ENCODE data around the gene NPTN. TPM values are rescaled to one million over a fixed set of nuclear protein-coding genes. Genes with fewer than 3 reads are reported as not detected.
A peak's percentile ranks its signal among the peaks of the same experiment; 100 is the strongest.

The NPTN gene
- total and polyA plus RNA-seq, 9 of the 15 experiments (the other 6 are each of a cell fraction or from before 2014, with no cell fraction given) = 9.6 to 48.5 (median 21.7) TPM

DNA sequence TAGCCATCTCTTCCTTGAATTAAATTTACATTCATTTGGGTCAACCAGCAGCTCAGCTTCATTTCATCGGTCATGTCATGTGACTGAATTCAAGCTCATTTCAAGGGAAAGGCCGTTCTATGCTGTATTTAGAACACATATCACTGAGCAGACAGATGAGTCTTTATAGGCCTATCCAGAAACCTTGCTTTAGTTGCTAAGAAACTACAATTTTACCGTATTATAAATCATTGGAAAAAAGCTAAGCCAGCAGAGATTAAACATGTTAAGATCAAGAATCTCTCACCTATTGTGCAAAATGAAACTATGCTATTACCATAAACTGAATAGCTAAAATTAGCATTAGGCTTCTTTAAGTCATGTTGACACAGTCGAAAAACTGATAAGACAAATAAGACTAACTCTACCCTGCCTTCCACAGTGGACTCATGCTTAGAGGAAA is 2.2 kb downstream of the NPTN start:
- peak overlapping the region; percentile 11; the same call in 1 of the 2 replicates for H3K4me3 ChIP-seq
- H3K27me3 ChIP-seq (ENCODE audit: control insufficient read depth in 2 of 2, insufficient read depth in 2 of 2, low read length in 2 of 2) = no peaks in the 10 kb centered on the region
- TF ChIP-seq, protein P1, sequence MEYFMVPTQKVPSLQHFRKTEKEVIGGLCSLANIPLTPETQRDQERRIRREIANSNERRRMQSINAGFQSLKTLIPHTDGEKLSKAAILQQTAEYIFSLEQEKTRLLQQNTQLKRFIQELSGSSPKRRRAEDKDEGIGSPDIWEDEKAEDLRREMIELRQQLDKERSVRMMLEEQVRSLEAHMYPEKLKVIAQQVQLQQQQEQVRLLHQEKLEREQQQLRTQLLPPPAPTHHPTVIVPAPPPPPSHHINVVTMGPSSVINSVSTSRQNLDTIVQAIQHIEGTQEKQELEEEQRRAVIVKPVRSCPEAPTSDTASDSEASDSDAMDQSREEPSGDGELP (CRISPR knock-in tag; IDR thresholded peaks at IDR 0.05; ENCODE audit: borderline replicate concordance) = no peak
- no peak for TF ChIP-seq PML (IDR thresholded peaks at IDR 0.05; ENCODE audit: low read length)
- TF ChIP-seq KAT8 (IDR thresholded peaks at IDR 0.05; ENCODE audit: low read depth) = no peak
- TF ChIP-seq, protein P2, sequence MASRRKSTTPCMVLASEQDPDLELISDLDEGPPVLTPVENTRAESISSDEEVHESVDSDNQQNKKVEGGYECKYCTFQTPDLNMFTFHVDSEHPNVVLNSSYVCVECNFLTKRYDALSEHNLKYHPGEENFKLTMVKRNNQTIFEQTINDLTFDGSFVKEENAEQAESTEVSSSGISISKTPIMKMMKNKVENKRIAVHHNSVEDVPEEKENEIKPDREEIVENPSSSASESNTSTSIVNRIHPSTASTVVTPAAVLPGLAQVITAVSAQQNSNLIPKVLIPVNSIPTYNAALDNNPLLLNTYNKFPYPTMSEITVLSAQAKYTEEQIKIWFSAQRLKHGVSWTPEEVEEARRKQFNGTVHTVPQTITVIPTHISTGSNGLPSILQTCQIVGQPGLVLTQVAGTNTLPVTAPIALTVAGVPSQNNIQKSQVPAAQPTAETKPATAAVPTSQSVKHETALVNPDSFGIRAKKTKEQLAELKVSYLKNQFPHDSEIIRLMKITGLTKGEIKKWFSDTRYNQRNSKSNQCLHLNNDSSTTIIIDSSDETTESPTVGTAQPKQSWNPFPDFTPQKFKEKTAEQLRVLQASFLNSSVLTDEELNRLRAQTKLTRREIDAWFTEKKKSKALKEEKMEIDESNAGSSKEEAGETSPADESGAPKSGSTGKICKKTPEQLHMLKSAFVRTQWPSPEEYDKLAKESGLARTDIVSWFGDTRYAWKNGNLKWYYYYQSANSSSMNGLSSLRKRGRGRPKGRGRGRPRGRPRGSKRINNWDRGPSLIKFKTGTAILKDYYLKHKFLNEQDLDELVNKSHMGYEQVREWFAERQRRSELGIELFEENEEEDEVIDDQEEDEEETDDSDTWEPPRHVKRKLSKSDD (conservative IDR thresholded peaks at IDR 0.05; ENCODE audit: low read length) = no peak
- TF ChIP-seq, protein P3, sequence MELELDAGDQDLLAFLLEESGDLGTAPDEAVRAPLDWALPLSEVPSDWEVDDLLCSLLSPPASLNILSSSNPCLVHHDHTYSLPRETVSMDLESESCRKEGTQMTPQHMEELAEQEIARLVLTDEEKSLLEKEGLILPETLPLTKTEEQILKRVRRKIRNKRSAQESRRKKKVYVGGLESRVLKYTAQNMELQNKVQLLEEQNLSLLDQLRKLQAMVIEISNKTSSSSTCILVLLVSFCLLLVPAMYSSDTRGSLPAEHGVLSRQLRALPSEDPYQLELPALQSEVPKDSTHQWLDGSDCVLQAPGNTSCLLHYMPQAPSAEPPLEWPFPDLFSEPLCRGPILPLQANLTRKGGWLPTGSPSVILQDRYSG (tag; conservative IDR thresholded peaks at IDR 0.05; ENCODE audit: low read depth) = no peak
- no peak for TF ChIP-seq ZNF77 (CRISPR knock-in tag; IDR thresholded peaks at IDR 0.05)
- no peak for TF ChIP-seq SMAD1 (IDR thresholded peaks at IDR 0.05; ENCODE audit: low read depth, low read length, partially characterized antibody)
- no peak for TF ChIP-seq MIER1 (IDR thresholded peaks at IDR 0.05; ENCODE audit: low read depth)
- no peak for TF ChIP-seq NEUROD1 (IDR thresholded peaks at IDR 0.05; ENCODE audit: borderline replicate concordance, low read depth, low read length, partially characterized antibody)
- TF ChIP-seq ELF4 (CRISPR knock-in tag; IDR thresholded peaks at IDR 0.05) = no peak
- no peak for TF ChIP-seq ZZZ3 (IDR thresholded peaks at IDR 0.05)
- TF ChIP-seq PURB (CRISPR knock-in tag; IDR thresholded peaks at IDR 0.05; ENCODE audit: low read depth) = no peak
- peak; percentile 52 to 95; a peak in 2 of 4 replicates for TF ChIP-seq FOXA3 (CRISPR knock-in tag; conservative IDR thresholded peaks at IDR 0.05 in 1 of 2, IDR thresholded peaks at IDR 0.05 in 1 of 2)
- TF ChIP-seq, protein P4, sequence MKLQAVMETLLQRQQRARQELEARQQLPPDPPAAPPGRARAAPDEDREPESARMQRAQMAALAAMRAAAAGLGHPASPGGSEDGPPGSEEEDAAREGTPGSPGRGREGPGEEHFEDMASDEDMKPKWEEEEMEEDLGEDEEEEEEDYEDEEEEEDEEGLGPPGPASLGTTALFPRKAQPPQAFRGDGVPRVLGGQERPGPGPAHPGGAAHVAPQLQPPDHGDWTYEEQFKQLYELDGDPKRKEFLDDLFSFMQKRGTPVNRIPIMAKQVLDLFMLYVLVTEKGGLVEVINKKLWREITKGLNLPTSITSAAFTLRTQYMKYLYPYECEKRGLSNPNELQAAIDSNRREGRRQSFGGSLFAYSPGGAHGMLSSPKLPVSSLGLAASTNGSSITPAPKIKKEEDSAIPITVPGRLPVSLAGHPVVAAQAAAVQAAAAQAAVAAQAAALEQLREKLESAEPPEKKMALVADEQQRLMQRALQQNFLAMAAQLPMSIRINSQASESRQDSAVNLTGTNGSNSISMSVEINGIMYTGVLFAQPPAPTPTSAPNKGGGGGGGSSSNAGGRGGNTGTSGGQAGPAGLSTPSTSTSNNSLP (IDR thresholded peaks at IDR 0.05; ENCODE audit: borderline replicate concordance, low read depth, low read length) = no peak
- no peak for TF ChIP-seq HMG20B (CRISPR knock-in tag; IDR thresholded peaks at IDR 0.05)
- no peak for TF ChIP-seq CBX3 (IDR thresholded peaks at IDR 0.05; ENCODE audit: borderline replicate concordance in 1 of 2, low read length in 2 of 2)
- no peak for TF ChIP-seq ZNF134 (CRISPR knock-in tag; conservative IDR thresholded peaks at IDR 0.05)

More for the DNA sequence above, 2.2 kb downstream of the NPTN start:
- H3K4me2 ChIP-seq (ENCODE audit: insufficient read depth, low read length) = peak overlapping the region; percentile 89
- H3K9me1 ChIP-seq (ENCODE audit: control insufficient read depth, insufficient read depth, low read length) = no peaks in the 10 kb centered on the region
- H4K20me1 ChIP-seq (replicated peaks; ENCODE audit: control insufficient read depth, insufficient read depth, low read length) = peaks cover 8% of the 10 kb centered on the region; the same call in 1 of the 2 replicates
- H3K9me3 ChIP-seq (replicated peaks; ENCODE audit: control insufficient read depth, insufficient read depth, low read depth, low read length) = no peaks in the 10 kb centered on the region
- TSS peak; percentile 32 for BruUV-seq (replicated peaks)
- 7% methylated on average over 4 of the region's 4 CpGs for WGBS (ENCODE audit: insufficient coverage, low coverage, missing lambda C conversion rate)
- ChIA-PET POLR2A (interaction anchor here (0.6 to 4.7 kb wide), 11 partner anchors 8 to 695 kb away, joined by 3 to 18 read pairs (median 5); no protein-coding TSS in a partner anchor), CTCF (ENCODE audit: low intra/inter-chr PET ratio) (no interaction called here)
- intact Hi-C loops (cut with micrococcal nuclease) (no loop called here), in situ Hi-C loops (cut with MboI) (no loop called here)
- H3K4me1 ChIP-seq (replicated peaks in 1 of 2; ENCODE audit: control insufficient read depth in 2 of 2, insufficient read depth in 2 of 2, low read length in 2 of 2) = peaks cover 19 to 25% of the 10 kb centered on the region in 2 experiments
- no peak overlapping the region for H2AFZ ChIP-seq (ENCODE audit: low read depth, low read length)
- 0 out of 3 replicates have a peak overlapping the region, but pooled peaks have one; percentile 13 for H3K27ac ChIP-seq (ENCODE audit: extremely low read depth, low read depth, low read length)
- no peaks in the 10 kb centered on the region for H3K36me3 ChIP-seq (ENCODE audit: control insufficient read depth, insufficient read depth, low read length)
- FAIRE-seq = peak; percentile 6
- DNase-seq (ENCODE audit: extremely low read depth in 1 of 4, low spot score in 3 of 4) = peak in 2 of 4 experiments; percentile 19 to 23
- H3K79me2 ChIP-seq (ENCODE audit: control insufficient read depth, insufficient read depth, low read length) = peaks cover 68% of the 10 kb centered on the region
- ATAC-seq = no peak
- peak overlapping the region in 1 of 2 experiments; percentile 73; a peak in 2 of 4 replicates for H3K9ac ChIP-seq (ENCODE audit: insufficient read depth in 1 of 2, low read depth in 2 of 2, low read length in 2 of 2)
